Neural crest cell (in vitro differentiated cells): Measurements from ENCODE around the gene SYT17. TPM values are rescaled to one million over a fixed set of nuclear protein-coding genes. Genes with fewer than 3 reads are reported as not detected.

Source experiments
- DNase-seq: peaks from one replicate; pipeline ENCODE4 v3.0.0; 2021; ENCODE audit warnings: low read depth, mixed read lengths, low spot score
- H3K27ac Mint-ChIP-seq: one replicate; pipeline ENCODE4 v1.8.0; 2021; ENCODE audit warnings: mild to moderate bottlenecking, mixed read lengths; ENCODE audit not compliant: unreplicated experiment
- H3K27me3 Mint-ChIP-seq: 2 replicates; pipeline ENCODE4 v1.8.0; 2021; ENCODE audit warnings: low read depth, mild to moderate bottlenecking, mixed read lengths
- H3K36me3 Mint-ChIP-seq: 2 replicates; pipeline ENCODE4 v1.8.0; 2021; ENCODE audit warnings: low read depth, mild to moderate bottlenecking, mixed read lengths
- H3K4me1 Mint-ChIP-seq: 2 replicates; pipeline ENCODE4 v1.8.0; 2021; ENCODE audit warnings: mixed read lengths
- H3K4me3 Mint-ChIP-seq: one replicate; pipeline ENCODE4 v1.8.0; 2021; ENCODE audit warnings: mild to moderate bottlenecking, mixed read lengths
- H3K9me3 Mint-ChIP-seq: 2 replicates; pipeline ENCODE4 v1.8.0; 2021; ENCODE audit warnings: mixed read lengths
- CTCF ChIP-seq: fragments of 200-600 bp; sonication (generic); conservative IDR thresholded peaks from 2 replicates; pipeline ENCODE4 v1.5.0; 2021; ENCODE audit warnings: antibody characterized with exemption, mild to moderate bottlenecking
- total RNA-seq: library from RNA; stranded (reverse); gene quantifications from 2 replicates; pipeline ENCODE4 v1.2.1, GENCODE V29; 2021

SYT17 gene
- total RNA-seq, 1 donor from 2014 or later: 3.1 TPM

- Mint-ChIP-seq H3K36me3 (no peaks in the 10 kb centered on the region), H3K4me3 (no peak overlapping the region), H3K27ac (no peak overlapping the region), H3K27me3 (no peaks in the 10 kb centered on the region), H3K4me1 (no peaks in the 10 kb centered on the region), H3K9me3 (peaks cover 2% of the 10 kb centered on the region)
- TF ChIP-seq CTCF: no peak
- no peak for DNase-seq
Observed at GRCh38 chr16:19192865-19193264, 24.8 kb downstream of the SYT17 start.

GRCh38 chr16:19196871-19197270 is 28.8 kb downstream of the SYT17 start:
- TF ChIP-seq CTCF: no peak
- no peak overlapping the region for H3K4me3 Mint-ChIP-seq
- DNase-seq: no peak
- H3K36me3 Mint-ChIP-seq: peaks cover 6% of the 10 kb centered on the region
- H3K27ac Mint-ChIP-seq: no peak overlapping the region
- no peaks in the 10 kb centered on the region for H3K27me3 Mint-ChIP-seq
- peaks cover 3% of the 10 kb centered on the region for H3K4me1 Mint-ChIP-seq
- H3K9me3 Mint-ChIP-seq: peaks cover 2% of the 10 kb centered on the region

- Mint-ChIP-seq H3K9me3 (no peaks in the 10 kb centered on the region), H3K27ac (no peak overlapping the region), H3K27me3 (no peaks in the 10 kb centered on the region), H3K4me3 (no peak overlapping the region), H3K4me1 (peaks cover 3% of the 10 kb centered on the region), H3K36me3 (peaks cover 2% of the 10 kb centered on the region)
- no peak for TF ChIP-seq CTCF
- DNase-seq: no peak
Observed at GRCh38 chr16:19203374-19203966, 35.4 kb downstream of the SYT17 start.

- H3K4me1 Mint-ChIP-seq: peaks cover 11% of the 10 kb centered on the region
- no peak for TF ChIP-seq CTCF
- H3K36me3 Mint-ChIP-seq: no peaks in the 10 kb centered on the region
- H3K4me3 Mint-ChIP-seq: no peak overlapping the region
- peaks cover 2% of the 10 kb centered on the region for H3K9me3 Mint-ChIP-seq
- H3K27ac Mint-ChIP-seq: no peak overlapping the region
- no peaks in the 10 kb centered on the region for H3K27me3 Mint-ChIP-seq
- no peak for DNase-seq
Observed at GRCh38 chr16:19210280-19210924, 42.4 kb downstream of the SYT17 start.

GRCh38 chr16:19210968-19211367 is 42.9 kb downstream of the SYT17 start:
- DNase-seq: no peak
- Mint-ChIP-seq H3K4me3 (no peak overlapping the region), H3K9me3 (peaks cover 2% of the 10 kb centered on the region), H3K4me1 (peaks cover 11% of the 10 kb centered on the region), H3K27ac (no peak overlapping the region), H3K36me3 (no peaks in the 10 kb centered on the region), H3K27me3 (no peaks in the 10 kb centered on the region)
- no peak for TF ChIP-seq CTCF
